HepG2 (cell line): Measurements from ENCODE around the gene KAT2A. TPM values are rescaled to one million over a fixed set of nuclear protein-coding genes. Genes with fewer than 3 reads are reported as not detected.
A peak's percentile ranks its signal among the peaks of the same experiment; 100 is the strongest.

Experiments
- AHR ChIP-seq: IDR thresholded peaks from 2 replicates; pipeline ENCODE4 v1.6.1; 2018; ENCODE audit warnings: missing genetic modification reagents, missing compliant biosample characterization
- ATF7-NPFF ChIP-seq: sonication (generic); formaldehyde crosslinking; IDR thresholded peaks from 2 replicates; pipeline ENCODE4 v1.8.1; 2023; ENCODE audit warnings: mild to moderate bottlenecking, low read depth, missing genetic modification reagents, moderate library complexity
- ATM ChIP-seq: fragments of 450-650 bp; IDR thresholded peaks from 2 replicates; pipeline ENCODE4 v1.7.1; 2017; ENCODE audit warnings: mild to moderate bottlenecking, borderline replicate concordance
- EED ChIP-seq: sonication (generic); formaldehyde crosslinking; IDR thresholded peaks from 2 replicates; pipeline ENCODE4 v1.5.0; 2020; ENCODE audit warnings: mild to moderate bottlenecking, missing genetic modification reagents
- ERF ChIP-seq: IDR thresholded peaks from 2 replicates; pipeline ENCODE4 v1.6.1; 2018; ENCODE audit warnings: missing biosample characterization, missing genetic modification reagents
- JUN ChIP-seq: sonication (generic); formaldehyde crosslinking; IDR thresholded peaks from 2 replicates; pipeline ENCODE4 v1.4.0; 2020; ENCODE audit warnings: mild to moderate bottlenecking, missing genetic modification reagents
- MIXL1 ChIP-seq: IDR thresholded peaks from 2 replicates; pipeline ENCODE4 v1.6.1; 2016
- MTA1 ChIP-seq: sonication (generic); formaldehyde crosslinking; IDR thresholded peaks from 2 replicates; pipeline ENCODE4 v1.4.0; 2020; ENCODE audit warnings: missing genetic modification reagents, mild to moderate bottlenecking, borderline replicate concordance
- NR2F6 ChIP-seq, 2 experiments: IDR thresholded peaks; 2 replicates each; pipeline ENCODE4 v1.6.1; 2016; ENCODE audit warnings: antibody characterized with exemption in 1 of 2, mild to moderate bottlenecking in 1 of 2
- RARA ChIP-seq: IDR thresholded peaks from 2 replicates; pipeline ENCODE4 v1.6.1; 2016; ENCODE audit warnings: missing genetic modification reagents, missing compliant biosample characterization
- SALL1 ChIP-seq: sonication (generic); formaldehyde crosslinking; IDR thresholded peaks from 2 replicates; pipeline ENCODE4 v1.8.0; 2022; ENCODE audit warnings: mild to moderate bottlenecking, missing genetic modification reagents
- SMC3 ChIP-seq: IDR thresholded peaks from 2 replicates; pipeline ENCODE4 v1.6.1; 2011; ENCODE audit warnings: low read length, improper control_type of control experiment
- SPEN ChIP-seq: sonication (generic); formaldehyde crosslinking; IDR thresholded peaks from 2 replicates; pipeline ENCODE4 v1.5.1; 2020; ENCODE audit warnings: low read depth, mild to moderate bottlenecking, missing genetic modification reagents
- STAT5B ChIP-seq: sonication (generic); formaldehyde crosslinking; IDR thresholded peaks from 2 replicates; pipeline ENCODE4 v1.4.0; 2020; ENCODE audit warnings: missing genetic modification reagents
- ZBTB38 ChIP-seq: sonication (generic); formaldehyde crosslinking; IDR thresholded peaks from 2 replicates; pipeline ENCODE4 v1.5.1; 2020; ENCODE audit warnings: mild to moderate bottlenecking, missing genetic modification reagents
- ZNF205 ChIP-seq: IDR thresholded peaks from 2 replicates; pipeline ENCODE4 v1.6.1; 2018; ENCODE audit warnings: missing biosample characterization, missing genetic modification reagents
- ZNF331 ChIP-seq: sonication (generic); formaldehyde crosslinking; IDR thresholded peaks from 2 replicates; pipeline ENCODE4 v1.4.0; 2020; ENCODE audit warnings: missing genetic modification reagents
- polyA plus RNA-seq, 8 experiments: library from polyadenylated mRNA; depleted of rRNA in 3 of 8; stranded (reverse) in 7 of 8; unstranded in 1 of 8; fragments of >200 nt; fragmentation: Illumina TruSeq in 4 of 8; extraction: Trizol in 4 of 8; gene quantifications; 2 replicates each; pipeline versions ENCODE4 v1.2.1 to v1.2.3, GENCODE V29; 2011 to 2016; ENCODE audit warnings: low read depth in 4 of 8, missing spikeins in 1 of 8, mixed read lengths in 1 of 8; ENCODE audit not compliant: insufficient read depth in 1 of 8
- total RNA-seq, 5 experiments: library from RNA; depleted of rRNA; stranded (reverse); fragments of >200 nt; fragmentation: Illumina TruSeq; extraction: Trizol; gene quantifications; 2 replicates each; pipeline ENCODE4 v1.2.3, GENCODE V29; 2016; ENCODE audit warnings: low read depth in 1 of 5
- TF ChIP-seq, protein P1 (sequence below): sonication (generic); formaldehyde crosslinking; IDR thresholded peaks from 2 replicates; pipeline ENCODE4 v1.4.0; 2020; ENCODE audit warnings: missing genetic modification reagents
- TF ChIP-seq, protein P2 (sequence below): sonication (generic); formaldehyde crosslinking; IDR thresholded peaks from 2 replicates; pipeline ENCODE4 v1.4.0; 2020; ENCODE audit warnings: missing genetic modification reagents
- TF ChIP-seq, protein P3 (sequence below): IDR thresholded peaks from 2 replicates; pipeline ENCODE4 v1.6.1; 2012; ENCODE audit warnings: inconsistent platforms
- TF ChIP-seq, protein P4 (sequence below): sonication (generic); formaldehyde crosslinking; IDR thresholded peaks from 2 replicates; pipeline ENCODE4 v1.8.1; 2023; ENCODE audit warnings: missing genetic modification reagents, inconsistent platforms, borderline replicate concordance

Gene KAT2A
- total and polyA plus RNA-seq, 2 of the 13 experiments (the other 11 are each of a cell fraction or from before 2014, with no cell fraction given), result 29.1 to 90.4 TPM

DNA sequence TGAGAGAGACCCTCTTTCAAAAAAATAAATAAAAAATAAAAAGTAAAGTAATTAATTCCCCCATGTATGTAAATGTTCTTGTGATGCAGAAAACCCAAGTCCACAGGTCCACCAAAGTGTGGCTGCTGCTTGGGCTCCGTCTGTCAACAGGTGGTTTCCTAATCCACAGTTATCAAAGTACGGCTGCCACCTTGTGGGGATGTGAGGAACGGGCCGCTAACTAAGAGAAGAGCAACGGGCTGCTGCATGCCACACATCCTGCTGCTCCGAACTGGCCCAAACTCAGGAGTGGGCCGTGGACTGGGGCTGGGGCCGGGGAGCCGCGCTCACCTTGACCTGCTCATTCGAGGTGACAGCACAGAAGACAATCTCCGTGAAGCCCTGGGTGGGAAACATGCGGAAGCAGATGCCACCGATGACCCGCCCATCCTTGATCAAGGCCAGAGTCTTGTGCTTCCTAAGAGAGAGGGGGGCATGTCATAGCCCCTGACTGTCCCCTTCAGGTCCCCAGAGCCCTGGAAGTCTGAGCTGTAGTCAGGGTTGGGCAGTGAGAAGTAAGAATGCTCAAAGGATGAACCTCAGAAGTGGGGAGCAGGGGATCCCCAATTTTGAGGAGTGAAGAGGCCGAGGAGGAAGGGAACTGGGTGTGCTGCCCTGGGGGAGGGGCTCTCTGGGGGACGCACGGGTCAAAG, 4.3 kb downstream of the KAT2A start (continued):
- TF ChIP-seq, protein P1, sequence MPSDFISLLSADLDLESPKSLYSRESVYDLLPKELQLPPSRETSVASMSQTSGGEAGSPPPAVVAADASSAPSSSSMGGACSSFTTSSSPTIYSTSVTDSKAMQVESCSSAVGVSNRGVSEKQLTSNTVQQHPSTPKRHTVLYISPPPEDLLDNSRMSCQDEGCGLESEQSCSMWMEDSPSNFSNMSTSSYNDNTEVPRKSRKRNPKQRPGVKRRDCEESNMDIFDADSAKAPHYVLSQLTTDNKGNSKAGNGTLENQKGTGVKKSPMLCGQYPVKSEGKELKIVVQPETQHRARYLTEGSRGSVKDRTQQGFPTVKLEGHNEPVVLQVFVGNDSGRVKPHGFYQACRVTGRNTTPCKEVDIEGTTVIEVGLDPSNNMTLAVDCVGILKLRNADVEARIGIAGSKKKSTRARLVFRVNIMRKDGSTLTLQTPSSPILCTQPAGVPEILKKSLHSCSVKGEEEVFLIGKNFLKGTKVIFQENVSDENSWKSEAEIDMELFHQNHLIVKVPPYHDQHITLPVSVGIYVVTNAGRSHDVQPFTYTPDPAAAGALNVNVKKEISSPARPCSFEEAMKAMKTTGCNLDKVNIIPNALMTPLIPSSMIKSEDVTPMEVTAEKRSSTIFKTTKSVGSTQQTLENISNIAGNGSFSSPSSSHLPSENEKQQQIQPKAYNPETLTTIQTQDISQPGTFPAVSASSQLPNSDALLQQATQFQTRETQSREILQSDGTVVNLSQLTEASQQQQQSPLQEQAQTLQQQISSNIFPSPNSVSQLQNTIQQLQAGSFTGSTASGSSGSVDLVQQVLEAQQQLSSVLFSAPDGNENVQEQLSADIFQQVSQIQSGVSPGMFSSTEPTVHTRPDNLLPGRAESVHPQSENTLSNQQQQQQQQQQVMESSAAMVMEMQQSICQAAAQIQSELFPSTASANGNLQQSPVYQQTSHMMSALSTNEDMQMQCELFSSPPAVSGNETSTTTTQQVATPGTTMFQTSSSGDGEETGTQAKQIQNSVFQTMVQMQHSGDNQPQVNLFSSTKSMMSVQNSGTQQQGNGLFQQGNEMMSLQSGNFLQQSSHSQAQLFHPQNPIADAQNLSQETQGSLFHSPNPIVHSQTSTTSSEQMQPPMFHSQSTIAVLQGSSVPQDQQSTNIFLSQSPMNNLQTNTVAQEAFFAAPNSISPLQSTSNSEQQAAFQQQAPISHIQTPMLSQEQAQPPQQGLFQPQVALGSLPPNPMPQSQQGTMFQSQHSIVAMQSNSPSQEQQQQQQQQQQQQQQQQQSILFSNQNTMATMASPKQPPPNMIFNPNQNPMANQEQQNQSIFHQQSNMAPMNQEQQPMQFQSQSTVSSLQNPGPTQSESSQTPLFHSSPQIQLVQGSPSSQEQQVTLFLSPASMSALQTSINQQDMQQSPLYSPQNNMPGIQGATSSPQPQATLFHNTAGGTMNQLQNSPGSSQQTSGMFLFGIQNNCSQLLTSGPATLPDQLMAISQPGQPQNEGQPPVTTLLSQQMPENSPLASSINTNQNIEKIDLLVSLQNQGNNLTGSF (CRISPR knock-in tag), result no peak
- TF ChIP-seq RARA (CRISPR knock-in tag) (0 out of 2 replicates have a peak, but pooled peaks have one; percentile 15), STAT5B (CRISPR knock-in tag) (no peak), SMC3 (peak; percentile 95), ZNF331 (CRISPR knock-in tag) (peak; percentile 76; the same call in 1 of the 2 replicates), MTA1 (CRISPR knock-in tag) (no peak), ZBTB38 (CRISPR knock-in tag) (peak; percentile 41; the same call in 1 of the 2 replicates), EED (no peak), AHR (no peak), JUN (CRISPR knock-in tag) (no peak), SALL1 (peak; percentile 35; the same call in 1 of the 2 replicates), MIXL1 (CRISPR knock-in tag) (peak; percentile 48; the same call in 1 of the 2 replicates), ERF (CRISPR knock-in tag) (0 out of 2 replicates have a peak, but pooled peaks have one; percentile 33), ATM (no peak), NR2F6 (IDR thresholded peaks at IDR 0.05) (no peak), NR2F6 (CRISPR knock-in tag; IDR thresholded peaks at IDR 0.05) (peak; percentile 48; the same call in 1 of the 2 replicates), ZNF205 (CRISPR knock-in tag) (0 out of 2 replicates have a peak, but pooled peaks have one; percentile 31), SPEN (CRISPR knock-in tag) (no peak), ATF7-NPFF (CRISPR knock-in tag) (no peak)
- TF ChIP-seq, protein P2, sequence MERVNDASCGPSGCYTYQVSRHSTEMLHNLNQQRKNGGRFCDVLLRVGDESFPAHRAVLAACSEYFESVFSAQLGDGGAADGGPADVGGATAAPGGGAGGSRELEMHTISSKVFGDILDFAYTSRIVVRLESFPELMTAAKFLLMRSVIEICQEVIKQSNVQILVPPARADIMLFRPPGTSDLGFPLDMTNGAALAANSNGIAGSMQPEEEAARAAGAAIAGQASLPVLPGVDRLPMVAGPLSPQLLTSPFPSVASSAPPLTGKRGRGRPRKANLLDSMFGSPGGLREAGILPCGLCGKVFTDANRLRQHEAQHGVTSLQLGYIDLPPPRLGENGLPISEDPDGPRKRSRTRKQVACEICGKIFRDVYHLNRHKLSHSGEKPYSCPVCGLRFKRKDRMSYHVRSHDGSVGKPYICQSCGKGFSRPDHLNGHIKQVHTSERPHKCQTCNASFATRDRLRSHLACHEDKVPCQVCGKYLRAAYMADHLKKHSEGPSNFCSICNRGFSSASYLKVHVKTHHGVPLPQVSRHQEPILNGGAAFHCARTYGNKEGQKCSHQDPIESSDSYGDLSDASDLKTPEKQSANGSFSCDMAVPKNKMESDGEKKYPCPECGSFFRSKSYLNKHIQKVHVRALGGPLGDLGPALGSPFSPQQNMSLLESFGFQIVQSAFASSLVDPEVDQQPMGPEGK (CRISPR knock-in tag), result peak; percentile 55
- TF ChIP-seq, protein P3, sequence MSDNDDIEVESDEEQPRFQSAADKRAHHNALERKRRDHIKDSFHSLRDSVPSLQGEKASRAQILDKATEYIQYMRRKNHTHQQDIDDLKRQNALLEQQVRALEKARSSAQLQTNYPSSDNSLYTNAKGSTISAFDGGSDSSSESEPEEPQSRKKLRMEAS, result peak; percentile 28; the same call in 1 of the 2 replicates
- TF ChIP-seq, protein P4, sequence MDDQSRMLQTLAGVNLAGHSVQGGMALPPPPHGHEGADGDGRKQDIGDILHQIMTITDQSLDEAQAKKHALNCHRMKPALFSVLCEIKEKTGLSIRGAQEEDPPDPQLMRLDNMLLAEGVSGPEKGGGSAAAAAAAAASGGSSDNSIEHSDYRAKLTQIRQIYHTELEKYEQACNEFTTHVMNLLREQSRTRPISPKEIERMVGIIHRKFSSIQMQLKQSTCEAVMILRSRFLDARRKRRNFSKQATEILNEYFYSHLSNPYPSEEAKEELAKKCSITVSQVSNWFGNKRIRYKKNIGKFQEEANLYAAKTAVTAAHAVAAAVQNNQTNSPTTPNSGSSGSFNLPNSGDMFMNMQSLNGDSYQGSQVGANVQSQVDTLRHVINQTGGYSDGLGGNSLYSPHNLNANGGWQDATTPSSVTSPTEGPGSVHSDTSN (CRISPR knock-in tag), result no peak
